GM23338 (cell line): ENCODE measurements around the gene EBF4.

ENCODE experiments used
- CTCF ChIP-seq, 2 experiments: fragments of 200-600 bp in 1 of 2; sonication (generic) in 1 of 2; conservative IDR thresholded peaks; 2 replicates each; pipeline versions ENCODE4 v1.5.1 to v1.6.1; 2016 to 2017; ENCODE audit warnings: antibody characterized with exemption in 2 of 2, low read depth in 2 of 2, mild to moderate bottlenecking in 2 of 2, moderate library complexity in 1 of 2
- EZH2 ChIP-seq: fragments of 200-600 bp; sonication (generic); IDR thresholded peaks from one replicate; pipeline ENCODE4 v1.8.0; 2017; ENCODE audit warnings: antibody characterized with exemption, mild to moderate bottlenecking, low read depth; ENCODE audit not compliant: unreplicated experiment
- EZH2phosphoT487 ChIP-seq: fragments of 200-600 bp; sonication (generic); IDR thresholded peaks from one replicate; pipeline ENCODE4 v1.8.1; 2018; ENCODE audit warnings: antibody characterized with exemption; ENCODE audit not compliant: unreplicated experiment
- POLR2AphosphoS5 ChIP-seq: IDR thresholded peaks from 2 replicates; pipeline ENCODE4 v1.6.1; 2016; ENCODE audit warnings: antibody characterized with exemption, low read depth

GRCh38 chr20:2773812-2774211 is 81.2 kb downstream of the EBF4 start:
- TF ChIP-seq CTCF (conservative IDR thresholded peaks at IDR 0.05; ENCODE audit: low read depth in 2 of 2) (no peak), EZH2phosphoT487 (no peak), POLR2AphosphoS5 (no peak), EZH2 (no peak)
